Muscle of leg (tissue), 11 donors: ENCODE data around the gene PGAM2. TPM values are rescaled to one million over a fixed set of nuclear protein-coding genes. Genes with fewer than 3 reads are reported as not detected.
A peak's percentile ranks its signal among the peaks of the same experiment; 100 is the strongest.

Source experiments
- DNase-seq: peaks from one replicate; pipeline ENCODE4 v3.0.0; 2013
- H3K27ac ChIP-seq: one replicate; pipeline ENCODE4 v1.5.1; 2013; ENCODE audit warnings: mild to moderate bottlenecking, low read length, control low read depth
- H3K27me3 ChIP-seq: one replicate; pipeline ENCODE4 v1.6.1; 2013; ENCODE audit warnings: low read length; ENCODE audit not compliant: control insufficient read depth, insufficient read depth
- H3K36me3 ChIP-seq: one replicate; pipeline ENCODE4 v1.6.1; 2013; ENCODE audit warnings: low read length; ENCODE audit not compliant: control insufficient read depth, insufficient read depth
- H3K4me1 ChIP-seq: one replicate; pipeline ENCODE4 v1.6.1; 2013; ENCODE audit warnings: low read length; ENCODE audit not compliant: control insufficient read depth, insufficient read depth
- H3K4me3 ChIP-seq: one replicate; pipeline ENCODE4 v1.5.1; 2013; ENCODE audit warnings: low read length, control low read depth
- H3K9me3 ChIP-seq: replicated peaks from 2 replicates; pipeline ENCODE4 v1.6.1; 2013; ENCODE audit warnings: low read depth, low read length; ENCODE audit not compliant: control insufficient read depth
- WGBS: methylation state at CpG from one replicate; pipeline ENCODE4 v1.1.5; 2013; ENCODE audit warnings: missing lambda C conversion rate; ENCODE audit not compliant: insufficient coverage; 5-methylcytosine and 5-hydroxymethylcytosine counted together
- polyA plus RNA-seq, 8 donors: library from polyadenylated mRNA; unstranded; fragments of 120-200 nt; gene quantifications; one replicate each; pipeline versions ENCODE4 v1.2.1 to v1.2.3, GENCODE V29; 2013; ENCODE audit warnings: inconsistent platforms in 1 of 8, low replicate concordance in 1 of 8; ENCODE audit not compliant: insufficient read length in 8 of 8, insufficient read depth in 1 of 8
- total RNA-seq: library from RNA; stranded (reverse); fragments of 120-200 nt; gene quantifications from one replicate; pipeline ENCODE4 v1.2.4, GENCODE V29; 2013

The PGAM2 gene
- total and polyA plus RNA-seq, 9 donors = 116 to 412 (median 276) TPM

- 92% methylated on average over 17 of the region's 18 CpGs for WGBS
- no peaks in the 10 kb centered on the region for H3K9me3 ChIP-seq
- H3K27ac ChIP-seq = no peak overlapping the region
These were observed 44.6 kb upstream of the PGAM2 start for GRCh38 chr7:44109991-44110390.

GRCh38 chr7:44108768-44109750, 43.7 kb upstream of the PGAM2 start:
- H3K36me3 ChIP-seq = peaks cover 58% of the 10 kb centered on the region
- no peaks in the 10 kb centered on the region for H3K9me3 ChIP-seq
- no peaks in the 10 kb centered on the region for H3K27me3 ChIP-seq
- 81% methylated on average over 11 of the region's 21 CpGs for WGBS
- DNase-seq = no peak
- H3K27ac ChIP-seq = no peak overlapping the region
- H3K4me1 ChIP-seq = peaks cover 44% of the 10 kb centered on the region
- H3K4me3 ChIP-seq = no peak overlapping the region

More at GRCh38 chr7:44109991-44110390, 44.6 kb upstream of the PGAM2 start:
- H3K4me1 ChIP-seq = peaks cover 51% of the 10 kb centered on the region
- no peak overlapping the region for H3K4me3 ChIP-seq
- H3K27me3 ChIP-seq = no peaks in the 10 kb centered on the region
- DNase-seq = no peak
- H3K36me3 ChIP-seq = peaks cover 68% of the 10 kb centered on the region

- Histone ChIP-seq H3K4me1 (peaks cover 46% of the 10 kb centered on the region), H3K27ac (no peak overlapping the region), H3K27me3 (peaks cover 5% of the 10 kb centered on the region), H3K36me3 (peaks cover 51% of the 10 kb centered on the region), H3K4me3 (no peak overlapping the region), H3K9me3 (no peaks in the 10 kb centered on the region)
- WGBS = 83% methylated on average over 17 of the region's 21 CpGs
- DNase-seq = no peak
These were observed 42.8 kb upstream of the PGAM2 start for GRCh38 chr7:44107961-44108767.

GRCh38 chr7:44107116-44107960, 42.0 kb upstream of the PGAM2 start:
- Histone ChIP-seq H3K27ac (no peak overlapping the region), H3K36me3 (peaks cover 44% of the 10 kb centered on the region), H3K27me3 (peaks cover 5% of the 10 kb centered on the region), H3K4me1 (peaks cover 39% of the 10 kb centered on the region), H3K4me3 (no peak overlapping the region), H3K9me3 (no peaks in the 10 kb centered on the region)
- DNase-seq = no peak
- WGBS = 81% methylated on average over 6 of the region's 18 CpGs

- peaks cover 5% of the 10 kb centered on the region for H3K27me3 ChIP-seq
- WGBS = 86% methylated on average over 6 of the region's 10 CpGs
- peaks cover 40% of the 10 kb centered on the region for H3K4me1 ChIP-seq
- no peak overlapping the region for H3K27ac ChIP-seq
- H3K9me3 ChIP-seq = no peaks in the 10 kb centered on the region
- no peak overlapping the region for H3K4me3 ChIP-seq
- H3K36me3 ChIP-seq = peaks cover 39% of the 10 kb centered on the region
- no peak for DNase-seq
These were observed 41.1 kb upstream of the PGAM2 start for GRCh38 chr7:44106311-44107065.

GRCh38 chr7:44105832-44106231, 40.5 kb upstream of the PGAM2 start:
- DNase-seq = no peak
- H3K4me3 ChIP-seq = peak overlapping the region; percentile 65
- peaks cover 32% of the 10 kb centered on the region for H3K36me3 ChIP-seq
- H3K27me3 ChIP-seq = peaks cover 5% of the 10 kb centered on the region
- no peaks in the 10 kb centered on the region for H3K9me3 ChIP-seq
- H3K4me1 ChIP-seq = peaks cover 42% of the 10 kb centered on the region
- H3K27ac ChIP-seq = no peak overlapping the region
- no CpG with 5 or more reads among the region's 2 CpGs for WGBS

GRCh38 chr7:44104860-44105771, 39.7 kb upstream of the PGAM2 start:
- WGBS = 11% methylated on average over 18 of the region's 28 CpGs
- DNase-seq = peak; percentile 63
- Histone ChIP-seq H3K36me3 (peaks cover 25% of the 10 kb centered on the region), H3K9me3 (no peaks in the 10 kb centered on the region), H3K4me1 (peaks cover 42% of the 10 kb centered on the region), H3K27me3 (peaks cover 5% of the 10 kb centered on the region), H3K27ac (peak overlapping the region; percentile 53), H3K4me3 (peak overlapping the region; percentile 65)

- DNase-seq = peak; percentile 83
- Histone ChIP-seq H3K27me3 (peaks cover 5% of the 10 kb centered on the region), H3K9me3 (no peaks in the 10 kb centered on the region), H3K4me3 (peak within 1 kb of the TSS; percentile 65), H3K4me1 (peaks cover 46% of the 10 kb centered on the region), H3K36me3 (peaks cover 16% of the 10 kb centered on the region), H3K27ac (peak within 1 kb of the TSS; percentile 62)
- under 1% methylated on average over 53 of the region's 87 CpGs for WGBS
These were observed 38.8 kb upstream of the PGAM2 start, which contains the start of gene AEBP1 for GRCh38 chr7:44103923-44104859. Gene AEBP1 (plus strand): TSS chr7:44104345. CDS start chr7:44104666, 321 bp downstream.
